GM12878 (cell line): ENCODE measurements around the gene BPNT1. TPM values are rescaled to one million over a fixed set of nuclear protein-coding genes. Genes with fewer than 3 reads are reported as not detected.

ENCODE experiments used
- BCL11A ChIP-seq: IDR thresholded peaks from 2 replicates; pipeline ENCODE4 v1.6.1; 2011; ENCODE audit warnings: low read depth, low read length
- CBX5 ChIP-seq: sonication (generic); IDR thresholded peaks from 2 replicates; pipeline ENCODE4 v1.6.1; 2016; ENCODE audit warnings: low read depth, moderate library complexity, mild to moderate bottlenecking, inconsistent platforms
- CHD4 ChIP-seq: fragments of 200-600 bp; sonication (generic); IDR thresholded peaks from 2 replicates; pipeline ENCODE4 v1.6.1; 2016; ENCODE audit warnings: mild to moderate bottlenecking
- EGR1 ChIP-seq, 2 experiments: IDR thresholded peaks; 1 replicate in 1 of 2; 2 replicates in 1 of 2; pipeline ENCODE4 v1.6.1; 2011 to 2012; ENCODE audit warnings: low read depth in 2 of 2, low read length in 2 of 2, borderline replicate concordance in 1 of 2, mild to moderate bottlenecking in 1 of 2, moderate library complexity in 1 of 2
- HCFC1 ChIP-seq: fragments of 150-350 bp; IDR thresholded peaks from 2 replicates; pipeline ENCODE4 v1.6.1; 2014; ENCODE audit warnings: low read length
- JUND ChIP-seq: IDR thresholded peaks from 2 replicates; pipeline ENCODE4 v1.6.1; 2012; ENCODE audit warnings: low read depth, mild to moderate bottlenecking, low read length, improper control_type of control experiment, moderate library complexity
- NBN ChIP-seq: fragments of 450-650 bp; IDR thresholded peaks from 2 replicates; pipeline ENCODE4 v1.6.1; 2016
- NFYA ChIP-seq: IDR thresholded peaks from 2 replicates; pipeline ENCODE4 v1.6.1; 2011; ENCODE audit warnings: low read depth, mild to moderate bottlenecking, low read length, improper control_type of control experiment, borderline replicate concordance
- NRF1 ChIP-seq: conservative IDR thresholded peaks from 2 replicates; pipeline ENCODE4 v1.6.1; 2011; ENCODE audit warnings: mild to moderate bottlenecking, low read depth, low read length, improper control_type of control experiment
- PBX3 ChIP-seq: IDR thresholded peaks from 2 replicates; pipeline ENCODE4 v1.6.1; 2011; ENCODE audit warnings: mild to moderate bottlenecking, low read depth, low read length, moderate library complexity; ENCODE audit not compliant: insufficient replicate concordance
- RELA ChIP-seq: fragments of 450-650 bp; IDR thresholded peaks from 2 replicates; pipeline ENCODE4 v1.8.0; 2014; ENCODE audit warnings: borderline replicate concordance; ENCODE audit not compliant: partially characterized antibody
- SMAD1 ChIP-seq: fragments of 450-650 bp; IDR thresholded peaks from 2 replicates; pipeline ENCODE4 v1.6.1; 2018; ENCODE audit warnings: mild to moderate bottlenecking, low read depth; ENCODE audit not compliant: partially characterized antibody
- YY1 ChIP-seq: IDR thresholded peaks from 2 replicates; pipeline ENCODE4 v1.6.1; 2011; ENCODE audit warnings: low read depth, mild to moderate bottlenecking, low read length
- ZNF384 ChIP-seq: IDR thresholded peaks from 2 replicates; pipeline ENCODE4 v1.6.1; 2012; ENCODE audit warnings: low read depth, mild to moderate bottlenecking, low read length, improper control_type of control experiment, borderline replicate concordance
- polyA plus RNA-seq, 11 experiments: library from polyadenylated mRNA; depleted of rRNA in 4 of 11; unstranded in 6 of 11; stranded (reverse) in 5 of 11; fragments of >200 nt; fragmentation: Nextera tagmentation in 4 of 11; fragmentation: Illumina TruSeq in 1 of 11; extraction: Ambion mirVana in 4 of 11; extraction: Trizol in 1 of 11; gene quantifications; 1 replicate in 1 of 11; 2 replicates in 10 of 11; pipeline versions ENCODE4 v1.2.1 to v1.2.3, GENCODE V29; 2011 to 2016; ENCODE audit warnings: inconsistent platforms in 2 of 11, missing spikeins in 2 of 11, low read depth in 1 of 11
- total RNA-seq, 4 experiments: library from RNA; depleted of rRNA in 3 of 4; stranded (reverse); fragments of >200 nt in 3 of 4; fragmentation: Illumina TruSeq in 1 of 4; extraction: Trizol in 1 of 4; gene quantifications; 2 replicates each; pipeline versions ENCODE4 v1.2.1 to v1.2.3, GENCODE V29; 2013 to 2021
- TF ChIP-seq, protein P1 (sequence below): fragments of 150-350 bp; IDR thresholded peaks from 2 replicates; pipeline ENCODE4 v1.6.1; 2016; ENCODE audit warnings: low read depth, low read length
- TF ChIP-seq, protein P2 (sequence below): IDR thresholded peaks from 2 replicates; pipeline ENCODE4 v1.6.1; 2011; ENCODE audit warnings: low read depth, mild to moderate bottlenecking, low read length, moderate library complexity, borderline replicate concordance; ENCODE audit errors: extremely low read depth
- TF ChIP-seq, protein P3 (sequence below): fragments of 450-650 bp; IDR thresholded peaks from 2 replicates; pipeline ENCODE4 v1.6.1; 2016; ENCODE audit warnings: mild to moderate bottlenecking
- TF ChIP-seq, protein P4 (sequence below): fragments of 450-650 bp; formaldehyde crosslinking; IDR thresholded peaks from 2 replicates; pipeline ENCODE4 v1.5.0; 2022; ENCODE audit warnings: mild to moderate bottlenecking, missing genetic modification characterization

BPNT1 gene
- total and polyA plus RNA-seq, 10 of the 15 experiments (the other 5 are each of a cell fraction or from before 2014, with no cell fraction given) = 35.5 to 78.4 (median 45.4) TPM

DNA sequence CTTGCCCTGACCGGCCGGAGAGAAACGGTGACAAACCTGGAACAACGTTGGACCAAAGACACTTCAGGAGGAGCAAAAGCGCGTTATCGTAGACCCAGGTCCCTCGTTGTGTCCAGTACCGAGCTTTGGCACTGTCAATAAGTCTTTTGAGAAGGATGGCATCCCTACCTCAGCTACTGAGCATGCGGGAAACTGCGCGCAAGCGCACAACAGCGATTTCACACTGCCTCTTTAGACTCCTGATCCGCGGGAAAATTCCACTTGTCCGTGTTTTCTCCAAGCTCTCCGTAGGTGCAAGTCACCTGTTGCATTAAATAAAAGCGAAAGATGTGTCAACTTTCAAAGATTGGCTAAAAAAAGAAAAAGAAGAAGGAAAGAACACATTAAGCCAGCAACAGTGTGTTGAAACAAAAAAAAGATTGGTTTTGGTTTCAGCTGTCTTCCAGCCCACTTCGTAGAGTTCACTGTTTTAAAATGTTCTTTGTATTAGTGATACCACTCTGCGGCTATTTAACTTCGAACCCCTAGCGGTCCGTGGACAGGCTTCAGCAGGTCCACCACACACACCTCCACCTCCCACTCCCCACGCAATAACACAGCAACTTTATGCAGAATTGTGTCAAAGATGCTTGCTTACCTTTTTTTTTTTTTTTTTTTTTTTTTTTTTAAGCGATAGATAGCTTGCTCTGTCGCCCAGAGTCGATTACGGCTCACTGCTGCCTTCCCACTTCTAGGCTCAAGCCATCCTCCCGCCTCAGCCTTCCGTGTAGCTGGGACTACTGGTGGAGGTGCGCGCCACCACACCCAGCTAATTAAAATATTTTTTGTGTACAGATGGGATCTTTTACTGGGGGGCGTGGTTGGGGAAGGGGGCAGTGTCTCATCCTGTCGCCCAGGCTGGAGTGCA lies at the start of gene BPNT1 (continued):
- TF ChIP-seq, protein P1, sequence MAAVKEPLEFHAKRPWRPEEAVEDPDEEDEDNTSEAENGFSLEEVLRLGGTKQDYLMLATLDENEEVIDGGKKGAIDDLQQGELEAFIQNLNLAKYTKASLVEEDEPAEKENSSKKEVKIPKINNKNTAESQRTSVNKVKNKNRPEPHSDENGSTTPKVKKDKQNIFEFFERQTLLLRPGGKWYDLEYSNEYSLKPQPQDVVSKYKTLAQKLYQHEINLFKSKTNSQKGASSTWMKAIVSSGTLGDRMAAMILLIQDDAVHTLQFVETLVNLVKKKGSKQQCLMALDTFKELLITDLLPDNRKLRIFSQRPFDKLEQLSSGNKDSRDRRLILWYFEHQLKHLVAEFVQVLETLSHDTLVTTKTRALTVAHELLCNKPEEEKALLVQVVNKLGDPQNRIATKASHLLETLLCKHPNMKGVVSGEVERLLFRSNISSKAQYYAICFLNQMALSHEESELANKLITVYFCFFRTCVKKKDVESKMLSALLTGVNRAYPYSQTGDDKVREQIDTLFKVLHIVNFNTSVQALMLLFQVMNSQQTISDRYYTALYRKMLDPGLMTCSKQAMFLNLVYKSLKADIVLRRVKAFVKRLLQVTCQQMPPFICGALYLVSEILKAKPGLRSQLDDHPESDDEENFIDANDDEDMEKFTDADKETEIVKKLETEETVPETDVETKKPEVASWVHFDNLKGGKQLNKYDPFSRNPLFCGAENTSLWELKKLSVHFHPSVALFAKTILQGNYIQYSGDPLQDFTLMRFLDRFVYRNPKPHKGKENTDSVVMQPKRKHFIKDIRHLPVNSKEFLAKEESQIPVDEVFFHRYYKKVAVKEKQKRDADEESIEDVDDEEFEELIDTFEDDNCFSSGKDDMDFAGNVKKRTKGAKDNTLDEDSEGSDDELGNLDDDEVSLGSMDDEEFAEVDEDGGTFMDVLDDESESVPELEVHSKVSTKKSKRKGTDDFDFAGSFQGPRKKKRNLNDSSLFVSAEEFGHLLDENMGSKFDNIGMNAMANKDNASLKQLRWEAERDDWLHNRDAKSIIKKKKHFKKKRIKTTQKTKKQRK = 0 out of 2 replicates have a peak, but pooled peaks have one; percentile 4
- TF ChIP-seq EGR1 (IDR thresholded peaks at IDR 0.05; ENCODE audit: borderline replicate concordance in 1 of 2, low read depth in 2 of 2, low read length in 2 of 2) (peak in 1 of 2 experiments; percentile 45; a peak in 1 of 3 replicates), NBN (peak; percentile 74), BCL11A (0 out of 2 replicates have a peak, but pooled peaks have one; percentile 12), RELA (peak; percentile 50), YY1 (peak; percentile 86), PBX3 (no peak), HCFC1 (peak; percentile 63), JUND (no peak), CBX5 (no peak), NFYA (no peak), SMAD1 (no peak), NRF1 (peak; percentile 61), CHD4 (no peak), ZNF384 (peak; percentile 74)
- TF ChIP-seq, protein P2, sequence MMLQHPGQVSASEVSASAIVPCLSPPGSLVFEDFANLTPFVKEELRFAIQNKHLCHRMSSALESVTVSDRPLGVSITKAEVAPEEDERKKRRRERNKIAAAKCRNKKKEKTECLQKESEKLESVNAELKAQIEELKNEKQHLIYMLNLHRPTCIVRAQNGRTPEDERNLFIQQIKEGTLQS = no peak
- TF ChIP-seq, protein P3, sequence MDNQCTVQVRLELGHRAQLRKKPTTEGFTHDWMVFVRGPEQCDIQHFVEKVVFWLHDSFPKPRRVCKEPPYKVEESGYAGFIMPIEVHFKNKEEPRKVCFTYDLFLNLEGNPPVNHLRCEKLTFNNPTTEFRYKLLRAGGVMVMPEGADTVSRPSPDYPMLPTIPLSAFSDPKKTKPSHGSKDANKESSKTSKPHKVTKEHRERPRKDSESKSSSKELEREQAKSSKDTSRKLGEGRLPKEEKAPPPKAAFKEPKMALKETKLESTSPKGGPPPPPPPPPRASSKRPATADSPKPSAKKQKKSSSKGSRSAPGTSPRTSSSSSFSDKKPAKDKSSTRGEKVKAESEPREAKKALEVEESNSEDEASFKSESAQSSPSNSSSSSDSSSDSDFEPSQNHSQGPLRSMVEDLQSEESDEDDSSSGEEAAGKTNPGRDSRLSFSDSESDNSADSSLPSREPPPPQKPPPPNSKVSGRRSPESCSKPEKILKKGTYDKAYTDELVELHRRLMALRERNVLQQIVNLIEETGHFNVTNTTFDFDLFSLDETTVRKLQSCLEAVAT = 0 out of 2 replicates have a peak, but pooled peaks have one; percentile 74
- TF ChIP-seq, protein P4, sequence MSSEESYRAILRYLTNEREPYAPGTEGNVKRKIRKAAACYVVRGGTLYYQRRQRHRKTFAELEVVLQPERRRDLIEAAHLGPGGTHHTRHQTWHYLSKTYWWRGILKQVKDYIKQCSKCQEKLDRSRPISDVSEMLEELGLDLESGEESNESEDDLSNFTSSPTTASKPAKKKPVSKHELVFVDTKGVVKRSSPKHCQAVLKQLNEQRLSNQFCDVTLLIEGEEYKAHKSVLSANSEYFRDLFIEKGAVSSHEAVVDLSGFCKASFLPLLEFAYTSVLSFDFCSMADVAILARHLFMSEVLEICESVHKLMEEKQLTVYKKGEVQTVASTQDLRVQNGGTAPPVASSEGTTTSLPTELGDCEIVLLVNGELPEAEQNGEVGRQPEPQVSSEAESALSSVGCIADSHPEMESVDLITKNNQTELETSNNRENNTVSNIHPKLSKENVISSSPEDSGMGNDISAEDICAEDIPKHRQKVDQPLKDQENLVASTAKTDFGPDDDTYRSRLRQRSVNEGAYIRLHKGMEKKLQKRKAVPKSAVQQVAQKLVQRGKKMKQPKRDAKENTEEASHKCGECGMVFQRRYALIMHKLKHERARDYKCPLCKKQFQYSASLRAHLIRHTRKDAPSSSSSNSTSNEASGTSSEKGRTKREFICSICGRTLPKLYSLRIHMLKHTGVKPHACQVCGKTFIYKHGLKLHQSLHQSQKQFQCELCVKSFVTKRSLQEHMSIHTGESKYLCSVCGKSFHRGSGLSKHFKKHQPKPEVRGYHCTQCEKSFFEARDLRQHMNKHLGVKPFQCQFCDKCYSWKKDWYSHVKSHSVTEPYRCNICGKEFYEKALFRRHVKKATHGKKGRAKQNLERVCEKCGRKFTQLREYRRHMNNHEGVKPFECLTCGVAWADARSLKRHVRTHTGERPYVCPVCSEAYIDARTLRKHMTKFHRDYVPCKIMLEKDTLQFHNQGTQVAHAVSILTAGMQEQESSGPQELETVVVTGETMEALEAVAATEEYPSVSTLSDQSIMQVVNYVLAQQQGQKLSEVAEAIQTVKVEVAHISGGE (CRISPR knock-in tag) = no peak
